ENCODE data around the gene GATD1. TPM values are rescaled to one million over a fixed set of nuclear protein-coding genes. Genes with fewer than 3 reads are reported as not detected.

Gene GATD1
- total and polyA plus RNA-seq, 9 of the 15 experiments (the other 6 are each of a cell fraction or from before 2014, with no cell fraction given), result 2.8 to 144 (median 36.9) TPM

- no peak for TF ChIP-seq PCBP2 (IDR thresholded peaks at IDR 0.05; ENCODE audit: low read depth, low read length, poor library complexity, severe bottlenecking)
- TF ChIP-seq ZNF551 (CRISPR knock-in tag; IDR thresholded peaks at IDR 0.05), result no peak
- no peak for TF ChIP-seq ZNF354B (CRISPR knock-in tag; IDR thresholded peaks at IDR 0.05)
- no peak; the same call in 1 of the 2 replicates for TF ChIP-seq PTBP1 (IDR thresholded peaks at IDR 0.05; ENCODE audit: low read depth, low read length)
- TF ChIP-seq HDAC6 (IDR thresholded peaks at IDR 0.05; ENCODE audit: low read depth, low read length), result no peak
- no peak for TF ChIP-seq POLR3G (IDR thresholded peaks at IDR 0.05; ENCODE audit: extremely low read depth, insufficient read length, insufficient replicate concordance)
- TF ChIP-seq ZNF740 (CRISPR knock-in tag; IDR thresholded peaks at IDR 0.05), result 0 out of 2 replicates have a peak, but pooled peaks have one; percentile 24
- no peak for TF ChIP-seq ZNF740 (tag; IDR thresholded peaks at IDR 0.05)
- no peak for TF ChIP-seq ZNF277 (CRISPR knock-in tag; IDR thresholded peaks at IDR 0.05; ENCODE audit: borderline replicate concordance)
- TF ChIP-seq PPARD (CRISPR knock-in tag; IDR thresholded peaks at IDR 0.05), result no peak
- no peak for TF ChIP-seq STAT5A (IDR thresholded peaks at IDR 0.05; ENCODE audit: borderline replicate concordance, low read length)
- peak; percentile 65 for TF ChIP-seq CCNT2 (IDR thresholded peaks at IDR 0.05; ENCODE audit: borderline replicate concordance, extremely low read depth, insufficient read length, low read depth, low read length)
- TF ChIP-seq MAFF (IDR thresholded peaks at IDR 0.05; ENCODE audit: low read length), result no peak
- TF ChIP-seq RBM15 (IDR thresholded peaks at IDR 0.05; ENCODE audit: insufficient read depth, low read length), result no peak
- no peak for TF ChIP-seq MAFG (tag; conservative IDR thresholded peaks at IDR 0.05)
- TF ChIP-seq E2F8 (IDR thresholded peaks at IDR 0.05; ENCODE audit: low read depth, partially characterized antibody), result peak; percentile 96
- TF ChIP-seq PHF20 (IDR thresholded peaks at IDR 0.05; ENCODE audit: partially characterized antibody), result peak; percentile 85
- TF ChIP-seq ATF6 (CRISPR knock-in tag; IDR thresholded peaks at IDR 0.05), result no peak; the same call in 1 of the 2 replicates
- TF ChIP-seq ZNF12 (CRISPR knock-in tag; IDR thresholded peaks at IDR 0.05), result no peak
- no peak for TF ChIP-seq DNMT1 (IDR thresholded peaks at IDR 0.05)
Observed at GRCh38 chr11:809287-810039, 32.2 kb upstream of the GATD1 start, which contains the start of gene RPLP2 (continued).

All from K562 (cell line).